ENCODE measurements around the gene LHPP.

DNA sequence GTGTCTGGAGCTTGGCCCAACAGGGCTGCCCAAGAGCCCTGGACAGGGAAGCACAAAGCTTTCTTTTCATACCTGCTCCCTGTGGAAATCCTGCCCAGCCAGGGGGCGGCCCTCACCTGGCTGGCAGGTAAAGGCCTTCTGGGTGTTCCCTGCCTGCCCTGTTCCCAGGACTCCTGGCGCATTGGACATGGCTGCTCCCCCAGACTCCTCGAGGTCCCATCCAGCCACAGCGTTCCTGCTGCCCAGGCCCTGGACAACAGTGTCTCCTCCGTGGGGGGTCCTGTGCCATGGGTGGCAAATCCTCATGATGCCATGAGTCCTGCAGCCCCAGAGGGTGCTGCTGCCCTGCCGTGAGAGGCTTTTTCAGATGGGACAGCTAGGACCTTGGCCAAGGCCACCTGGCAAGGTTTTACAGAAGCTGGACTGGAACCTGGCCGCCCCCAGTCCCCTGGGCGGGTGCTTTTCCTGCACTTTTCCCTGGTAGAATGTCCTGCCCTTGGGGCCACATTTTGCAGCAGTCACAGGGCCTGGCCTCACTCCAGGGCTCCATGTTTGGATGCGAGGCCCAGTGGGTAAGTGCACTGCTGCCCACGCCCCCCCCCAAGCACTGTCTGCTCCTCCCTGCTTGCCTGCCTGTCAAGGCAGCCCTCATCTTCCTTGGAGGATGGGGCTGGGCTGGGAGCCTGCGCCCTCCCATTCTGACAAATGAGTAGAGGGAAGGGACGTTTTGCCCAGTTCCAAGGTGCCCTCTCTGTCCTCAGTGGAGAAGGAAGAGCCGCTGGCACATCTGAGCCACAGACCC lies 60.7 kb downstream of the LHPP start:
- TF ChIP-seq POLR2A (IDR thresholded peaks at IDR 0.05) (no peak), EP300 (IDR thresholded peaks at IDR 0.05) (no peak), POLR2AphosphoS5 (IDR thresholded peaks at IDR 0.05) (no peak)
- TF ChIP-seq, protein P1, sequence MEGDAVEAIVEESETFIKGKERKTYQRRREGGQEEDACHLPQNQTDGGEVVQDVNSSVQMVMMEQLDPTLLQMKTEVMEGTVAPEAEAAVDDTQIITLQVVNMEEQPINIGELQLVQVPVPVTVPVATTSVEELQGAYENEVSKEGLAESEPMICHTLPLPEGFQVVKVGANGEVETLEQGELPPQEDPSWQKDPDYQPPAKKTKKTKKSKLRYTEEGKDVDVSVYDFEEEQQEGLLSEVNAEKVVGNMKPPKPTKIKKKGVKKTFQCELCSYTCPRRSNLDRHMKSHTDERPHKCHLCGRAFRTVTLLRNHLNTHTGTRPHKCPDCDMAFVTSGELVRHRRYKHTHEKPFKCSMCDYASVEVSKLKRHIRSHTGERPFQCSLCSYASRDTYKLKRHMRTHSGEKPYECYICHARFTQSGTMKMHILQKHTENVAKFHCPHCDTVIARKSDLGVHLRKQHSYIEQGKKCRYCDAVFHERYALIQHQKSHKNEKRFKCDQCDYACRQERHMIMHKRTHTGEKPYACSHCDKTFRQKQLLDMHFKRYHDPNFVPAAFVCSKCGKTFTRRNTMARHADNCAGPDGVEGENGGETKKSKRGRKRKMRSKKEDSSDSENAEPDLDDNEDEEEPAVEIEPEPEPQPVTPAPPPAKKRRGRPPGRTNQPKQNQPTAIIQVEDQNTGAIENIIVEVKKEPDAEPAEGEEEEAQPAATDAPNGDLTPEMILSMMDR (IDR thresholded peaks at IDR 0.05) = no peak
